Caco-2 (cell line): ENCODE data around the gene COX10. TPM values are rescaled to one million over a fixed set of nuclear protein-coding genes. Genes with fewer than 3 reads are reported as not detected.

Source experiments
- BruUV-seq: library from RNA; stranded (reverse); fragments of 400-500 nt; replicated peaks from 2 replicates; lab custom pipeline; 2021; lab: Mats Ljungman, UMichigan
- CTCF ChIA-PET: fragments of 300-600 bp; sonication (Branson Sonifier 250); formaldehyde crosslinking; loops from one replicate; lab custom pipeline; 2022; ENCODE audit warnings: antibody characterized with exemption; lab: Charles Lee
- POLR2A ChIA-PET: fragments of 300-600 bp; sonication (Branson Sonifier 250); formaldehyde crosslinking; loops from one replicate; lab custom pipeline; 2022; ENCODE audit warnings: antibody characterized with exemption; lab: Charles Lee
- DNase-seq, 2 experiments: peaks; one replicate each; pipeline versions ENCODE4 v3.0.0 to v3.0.0-alpha.2; 2020 to 2022
- H3K27me3 ChIP-seq: replicated peaks from 2 replicates; pipeline ENCODE4 v1.6.0; 2011; ENCODE audit warnings: low read length; ENCODE audit not compliant: control insufficient read depth, insufficient read depth
- H3K36me3 ChIP-seq: 2 replicates; pipeline ENCODE4 v1.5.1; 2011; ENCODE audit warnings: low read length; ENCODE audit not compliant: control insufficient read depth, insufficient read depth
- H3K4me1 ChIP-seq: fragments of 250-450 bp; sonication (Bioruptor Pico); 2 replicates; pipeline ENCODE4 v1.5.1; 2020; ENCODE audit warnings: mild to moderate bottlenecking
- H3K4me3 ChIP-seq: 2 replicates; pipeline ENCODE4 v1.5.1; 2011; ENCODE audit warnings: low read depth, mild to moderate bottlenecking, control low read depth, low read length
- H3K9me3 ChIP-seq: fragments of 250-450 bp; sonication (Bioruptor Pico); 2 replicates; pipeline ENCODE4 v1.5.1; 2020; ENCODE audit warnings: mild to moderate bottlenecking, moderate library complexity
- H3K27ac Mint-ChIP-seq: one replicate; pipeline ENCODE4 v1.8.0; 2022; ENCODE audit warnings: mixed read lengths; ENCODE audit not compliant: unreplicated experiment
- H3K27me3 Mint-ChIP-seq: one replicate; pipeline ENCODE4 v1.8.0; 2022; ENCODE audit warnings: mixed read lengths; ENCODE audit not compliant: insufficient read depth, unreplicated experiment
- H3K36me3 Mint-ChIP-seq: one replicate; pipeline ENCODE4 v1.8.0; 2022; ENCODE audit warnings: mild to moderate bottlenecking, mixed read lengths; ENCODE audit not compliant: insufficient read depth, unreplicated experiment
- H3K4me1 Mint-ChIP-seq: one replicate; pipeline ENCODE4 v1.8.0; 2022; ENCODE audit warnings: low read depth, mixed read lengths; ENCODE audit not compliant: unreplicated experiment
- H3K4me3 Mint-ChIP-seq: one replicate; pipeline ENCODE4 v1.8.0; 2022; ENCODE audit warnings: mild to moderate bottlenecking, moderate library complexity, mixed read lengths; ENCODE audit not compliant: unreplicated experiment
- H3K9me3 Mint-ChIP-seq: one replicate; pipeline ENCODE4 v1.8.0; 2022; ENCODE audit warnings: mixed read lengths; ENCODE audit not compliant: unreplicated experiment
- CTCF ChIP-seq, 2 experiments: fragments of 200-600 bp in 1 of 2; IDR thresholded peaks; 1 replicate in 1 of 2; 2 replicates in 1 of 2; pipeline versions ENCODE4 v1.5.1 to v1.8.0; 2011 to 2022; ENCODE audit warnings: antibody characterized with exemption in 1 of 2, control low read depth in 1 of 2, inconsistent platforms in 1 of 2, low read depth in 1 of 2, low read length in 1 of 2, mild to moderate bottlenecking in 1 of 2, moderate library complexity in 1 of 2; ENCODE audit not compliant: insufficient read depth in 1 of 2, severe bottlenecking in 1 of 2, unreplicated experiment in 1 of 2
- intact Hi-C: fragments of 100-400 bp; cut with micrococcal nuclease; formaldehyde crosslinking; loops from one replicate; pipeline ENCODE4 v1.10.0; 2022; ENCODE audit not compliant: unreplicated experiment
- total RNA-seq: library from RNA; stranded (reverse); gene quantifications from 2 replicates; pipeline ENCODE4 v1.2.3, GENCODE V29; 2022

COX10 gene
- total RNA-seq, 1 experiment from 2014 or later, result 13.5 TPM

GRCh38 chr17:14070344-14070984, 1.2 kb downstream of the COX10 start:
- no peaks in the 10 kb centered on the region for H3K9me3 Mint-ChIP-seq
- H3K27me3 ChIP-seq, result no peaks in the 10 kb centered on the region
- H3K9me3 ChIP-seq, result no peaks in the 10 kb centered on the region
- ChIA-PET CTCF (no interaction called here), POLR2A (interaction anchor here (0.6 kb wide), 1 partner anchor 18 kb away, joined by 3 read pairs; no protein-coding TSS in a partner anchor)
- BruUV-seq, result no TSS peak
- H3K4me3 ChIP-seq, result peak overlapping the region; percentile 90
- peaks cover 6% of the 10 kb centered on the region for H3K36me3 Mint-ChIP-seq
- peaks cover 8% of the 10 kb centered on the region for H3K4me1 Mint-ChIP-seq
- no peaks in the 10 kb centered on the region; the same call in 1 of the 2 replicates for H3K4me1 ChIP-seq
- peak overlapping the region; percentile 86 for H3K4me3 Mint-ChIP-seq
- no peak for TF ChIP-seq CTCF (IDR thresholded peaks at IDR 0.05; ENCODE audit: insufficient read depth in 1 of 2, low read depth in 1 of 2, low read length in 1 of 2, severe bottlenecking in 1 of 2, unreplicated experiment in 1 of 2)
- H3K27me3 Mint-ChIP-seq, result no peaks in the 10 kb centered on the region
- peak in 1 of 2 experiments; percentile 9 for DNase-seq
- peak overlapping the region; percentile 88 for H3K27ac Mint-ChIP-seq
- intact Hi-C loops, result no loop called here
- no peaks in the 10 kb centered on the region; the same call in 1 of the 2 replicates for H3K36me3 ChIP-seq

- H3K4me3 ChIP-seq, result no peak overlapping the region
- peaks cover 6% of the 10 kb centered on the region for H3K36me3 Mint-ChIP-seq
- BruUV-seq, result no TSS peak
- no peaks in the 10 kb centered on the region for H3K9me3 Mint-ChIP-seq
- H3K4me3 Mint-ChIP-seq, result no peak overlapping the region
- no peaks in the 10 kb centered on the region for H3K36me3 ChIP-seq
- no peaks in the 10 kb centered on the region for H3K9me3 ChIP-seq
- DNase-seq, result no peak
- H3K27ac Mint-ChIP-seq, result no peak overlapping the region
- intact Hi-C loops, result no loop called here
- no peaks in the 10 kb centered on the region; the same call in 1 of the 2 replicates for H3K4me1 ChIP-seq
- ChIA-PET POLR2A (no interaction called here), CTCF (no interaction called here)
- no peaks in the 10 kb centered on the region for H3K27me3 Mint-ChIP-seq
- H3K4me1 Mint-ChIP-seq, result peaks cover 8% of the 10 kb centered on the region
- TF ChIP-seq CTCF (IDR thresholded peaks at IDR 0.05; ENCODE audit: insufficient read depth in 1 of 2, low read depth in 1 of 2, low read length in 1 of 2, severe bottlenecking in 1 of 2, unreplicated experiment in 1 of 2), result no peak
- no peaks in the 10 kb centered on the region for H3K27me3 ChIP-seq
Observed at GRCh38 chr17:14072881-14073280, 3.6 kb downstream of the COX10 start.

- ChIA-PET CTCF (no interaction called here), POLR2A (no interaction called here)
- peaks cover 14% of the 10 kb centered on the region for H3K36me3 Mint-ChIP-seq
Observed at GRCh38 chr17:14078027-14078426, 8.7 kb downstream of the COX10 start.

More at GRCh38 chr17:14078027-14078426, 8.7 kb downstream of the COX10 start:
- no peaks in the 10 kb centered on the region for H3K4me1 Mint-ChIP-seq
- TF ChIP-seq CTCF (IDR thresholded peaks at IDR 0.05; ENCODE audit: insufficient read depth in 1 of 2, low read depth in 1 of 2, low read length in 1 of 2, severe bottlenecking in 1 of 2, unreplicated experiment in 1 of 2), result no peak
- H3K9me3 ChIP-seq, result no peaks in the 10 kb centered on the region
- no peaks in the 10 kb centered on the region for H3K36me3 ChIP-seq
- no TSS peak for BruUV-seq
- no peak overlapping the region for H3K27ac Mint-ChIP-seq
- no peak for DNase-seq
- no peak overlapping the region for H3K4me3 ChIP-seq
- intact Hi-C loops, result no loop called here
- H3K27me3 Mint-ChIP-seq, result no peaks in the 10 kb centered on the region
- H3K4me1 ChIP-seq, result no peaks in the 10 kb centered on the region
- H3K27me3 ChIP-seq, result no peaks in the 10 kb centered on the region
- H3K4me3 Mint-ChIP-seq, result no peak overlapping the region
- no peaks in the 10 kb centered on the region for H3K9me3 Mint-ChIP-seq
